Activated CD4-positive, alpha-beta T cell treated with anti-CD3 and anti-CD28 coated beads, Interleukin-2, amount 50 U/mL, for 4 hours (primary cell): Measurements from ENCODE around the gene SYNRG.
"Not testable (repeated sequence)": the region's sequence is repeated elsewhere in the genome, so short reads cannot be mapped to it uniquely, and the experiment has no call there.

Source experiments
- DNase-seq, 2 experiments: peaks; one replicate each; pipeline ENCODE4 v3.0.0-alpha.2; 2020

Gene SYNRG, protein sequence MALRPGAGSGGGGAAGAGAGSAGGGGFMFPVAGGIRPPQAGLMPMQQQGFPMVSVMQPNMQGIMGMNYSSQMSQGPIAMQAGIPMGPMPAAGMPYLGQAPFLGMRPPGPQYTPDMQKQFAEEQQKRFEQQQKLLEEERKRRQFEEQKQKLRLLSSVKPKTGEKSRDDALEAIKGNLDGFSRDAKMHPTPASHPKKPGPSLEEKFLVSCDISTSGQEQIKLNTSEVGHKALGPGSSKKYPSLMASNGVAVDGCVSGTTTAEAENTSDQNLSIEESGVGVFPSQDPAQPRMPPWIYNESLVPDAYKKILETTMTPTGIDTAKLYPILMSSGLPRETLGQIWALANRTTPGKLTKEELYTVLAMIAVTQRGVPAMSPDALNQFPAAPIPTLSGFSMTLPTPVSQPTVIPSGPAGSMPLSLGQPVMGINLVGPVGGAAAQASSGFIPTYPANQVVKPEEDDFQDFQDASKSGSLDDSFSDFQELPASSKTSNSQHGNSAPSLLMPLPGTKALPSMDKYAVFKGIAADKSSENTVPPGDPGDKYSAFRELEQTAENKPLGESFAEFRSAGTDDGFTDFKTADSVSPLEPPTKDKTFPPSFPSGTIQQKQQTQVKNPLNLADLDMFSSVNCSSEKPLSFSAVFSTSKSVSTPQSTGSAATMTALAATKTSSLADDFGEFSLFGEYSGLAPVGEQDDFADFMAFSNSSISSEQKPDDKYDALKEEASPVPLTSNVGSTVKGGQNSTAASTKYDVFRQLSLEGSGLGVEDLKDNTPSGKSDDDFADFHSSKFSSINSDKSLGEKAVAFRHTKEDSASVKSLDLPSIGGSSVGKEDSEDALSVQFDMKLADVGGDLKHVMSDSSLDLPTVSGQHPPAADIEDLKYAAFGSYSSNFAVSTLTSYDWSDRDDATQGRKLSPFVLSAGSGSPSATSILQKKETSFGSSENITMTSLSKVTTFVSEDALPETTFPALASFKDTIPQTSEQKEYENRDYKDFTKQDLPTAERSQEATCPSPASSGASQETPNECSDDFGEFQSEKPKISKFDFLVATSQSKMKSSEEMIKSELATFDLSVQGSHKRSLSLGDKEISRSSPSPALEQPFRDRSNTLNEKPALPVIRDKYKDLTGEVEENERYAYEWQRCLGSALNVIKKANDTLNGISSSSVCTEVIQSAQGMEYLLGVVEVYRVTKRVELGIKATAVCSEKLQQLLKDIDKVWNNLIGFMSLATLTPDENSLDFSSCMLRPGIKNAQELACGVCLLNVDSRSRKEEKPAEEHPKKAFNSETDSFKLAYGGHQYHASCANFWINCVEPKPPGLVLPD (N-terminal part only)

DNA sequence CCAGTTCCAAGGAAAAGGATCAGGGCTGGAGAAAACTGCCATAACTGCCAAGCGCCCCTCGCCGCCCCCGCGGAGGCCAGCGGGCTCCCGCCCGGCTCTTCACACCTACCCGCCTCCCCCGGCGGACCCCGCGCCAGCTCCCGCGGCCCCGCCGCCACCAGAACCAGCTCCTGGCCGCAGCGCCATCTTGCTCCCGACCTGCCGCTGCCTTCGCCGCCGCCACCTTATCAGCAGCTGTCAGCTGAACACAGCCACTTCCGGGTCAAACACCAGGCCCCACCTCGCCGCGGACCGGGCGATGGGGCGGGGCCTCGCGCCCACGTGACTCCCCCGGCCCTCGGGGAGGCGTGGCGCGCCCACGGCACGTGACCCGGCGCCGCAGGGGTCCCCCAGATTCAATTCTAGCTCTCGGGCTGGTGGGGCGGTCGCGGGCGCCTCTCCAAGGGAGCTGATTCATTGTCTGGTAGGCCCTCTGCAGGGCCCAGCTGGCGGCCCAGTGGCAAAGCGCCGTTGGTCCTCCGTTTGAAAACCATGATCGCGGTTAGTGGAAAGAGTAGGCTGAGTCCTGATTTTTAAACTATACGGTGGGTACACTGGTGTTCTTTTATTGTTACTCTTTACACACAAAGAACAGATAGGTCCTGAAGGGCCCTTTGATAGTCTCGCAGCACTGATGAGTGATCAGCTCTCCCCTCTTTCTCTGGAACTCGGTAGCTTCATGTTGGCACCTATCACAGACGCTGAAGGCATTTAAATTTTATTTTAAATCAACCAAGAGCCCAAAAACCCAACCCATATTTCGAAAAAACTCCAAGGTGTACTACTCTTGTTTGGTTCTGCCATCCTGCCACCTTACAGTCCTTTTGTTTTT, at the start of gene SYNRG:
Gene SYNRG, minus strand, starts transcription at position 249 of the 871 bp plus-strand sequence. Its CDS starts 63 bp downstream, at position 186.
- peak; percentile 86 to 90 for DNase-seq

DNA sequence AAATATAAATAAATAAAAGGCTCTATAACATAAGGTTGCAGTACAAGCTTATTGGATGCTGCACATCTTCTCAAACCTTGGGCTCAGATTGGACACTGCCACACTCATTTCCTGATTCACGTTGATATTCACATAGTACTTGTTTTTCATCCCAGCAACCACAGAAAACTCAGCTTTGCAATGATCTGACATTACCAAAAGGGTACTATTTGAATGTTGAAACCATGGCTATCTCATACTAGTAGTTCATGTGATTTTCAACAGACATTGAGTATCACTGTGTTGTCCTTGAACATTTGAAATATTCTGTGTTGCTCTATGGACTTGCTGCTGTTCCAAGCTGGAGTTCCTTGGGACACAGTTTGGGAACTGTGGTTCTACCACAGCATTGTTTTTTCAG, 48.0 kb upstream of the SYNRG start:
- DNase-seq: no peak

DNA sequence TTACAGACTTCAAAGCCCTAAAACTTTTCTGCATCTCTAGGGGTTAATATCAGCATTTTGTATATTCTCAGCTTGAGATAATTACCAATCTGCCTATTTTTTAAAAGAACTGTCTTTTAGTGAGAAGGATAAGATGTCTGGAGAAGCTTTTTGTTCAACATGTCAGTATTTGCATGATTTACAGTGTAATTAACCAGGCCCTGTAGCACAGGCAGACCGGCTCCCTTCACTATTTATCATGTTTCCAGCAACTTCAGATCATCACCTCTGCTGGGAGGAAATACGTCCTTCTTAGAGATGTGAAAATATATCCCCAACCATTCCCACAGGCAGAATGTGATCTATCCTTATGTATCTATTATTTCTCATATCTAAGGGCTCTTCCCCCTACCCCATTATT, 42.6 kb upstream of the SYNRG start:
- no peak for DNase-seq

DNA sequence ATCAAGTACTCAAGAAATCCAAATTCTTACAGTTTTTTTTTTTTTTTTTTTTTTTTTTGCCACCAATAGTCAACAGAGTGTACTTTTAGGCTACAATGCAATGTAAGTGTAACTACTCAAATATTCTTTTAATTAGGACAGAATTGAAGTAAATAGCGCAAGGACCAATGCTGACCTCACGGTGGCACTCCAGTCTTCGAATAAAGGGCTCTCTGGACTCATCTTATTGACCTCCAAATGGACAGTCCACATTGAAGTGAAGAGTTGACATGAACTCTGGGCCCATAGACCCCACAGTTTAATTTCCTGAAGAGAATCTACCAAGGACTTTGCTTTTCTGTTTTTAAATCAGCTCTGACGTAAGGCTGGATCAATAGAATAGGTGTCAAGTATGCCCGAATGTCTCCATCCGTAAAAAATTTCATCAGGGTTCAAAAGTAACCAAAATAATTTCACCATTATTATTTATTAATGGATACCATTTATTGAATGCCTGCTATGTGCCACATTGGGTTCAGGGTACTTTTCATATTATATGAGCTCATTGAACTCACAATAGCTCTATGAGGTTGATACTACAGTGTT, 41.3 kb upstream of the SYNRG start:
- DNase-seq: no peak

DNA sequence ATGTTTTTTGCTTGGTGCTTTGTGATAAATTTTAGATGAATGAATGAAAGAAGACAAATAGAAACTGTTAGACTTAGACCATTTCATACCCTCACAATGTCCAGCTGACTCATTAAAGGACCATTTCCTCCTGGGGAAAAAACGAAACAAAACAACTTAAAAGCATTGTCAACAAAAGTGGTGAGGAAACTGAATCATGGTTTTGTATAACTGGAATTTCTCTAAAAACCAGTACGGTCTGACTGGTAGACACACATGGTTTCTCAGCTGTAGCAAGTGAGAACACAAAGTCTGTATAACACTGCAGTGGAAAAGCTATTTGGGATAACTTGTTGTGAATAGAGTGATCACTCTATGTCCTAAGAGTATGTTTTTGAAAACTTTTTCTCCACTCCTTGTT, 39.3 kb upstream of the SYNRG start:
- DNase-seq: no peak

DNA sequence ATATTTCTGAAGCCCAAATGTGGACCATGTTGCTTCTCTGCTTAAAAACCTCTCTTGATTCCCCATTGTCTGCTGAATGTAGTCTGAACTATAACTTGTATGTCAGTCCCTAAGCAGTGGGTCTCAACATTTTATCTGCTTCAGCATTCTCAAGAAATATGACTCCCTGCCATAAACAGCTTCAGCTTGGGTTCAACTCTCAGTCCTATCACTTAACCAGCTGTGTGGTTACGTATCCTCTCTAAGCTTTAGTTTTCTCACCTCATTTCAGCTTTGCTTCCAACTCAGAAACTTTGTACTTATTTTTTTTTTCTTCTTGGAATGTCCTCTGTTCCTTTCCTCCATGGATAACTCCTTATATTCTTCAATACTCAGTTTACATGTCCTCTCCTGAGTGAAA, 38.6 kb upstream of the SYNRG start:
- no peak for DNase-seq

DNA sequence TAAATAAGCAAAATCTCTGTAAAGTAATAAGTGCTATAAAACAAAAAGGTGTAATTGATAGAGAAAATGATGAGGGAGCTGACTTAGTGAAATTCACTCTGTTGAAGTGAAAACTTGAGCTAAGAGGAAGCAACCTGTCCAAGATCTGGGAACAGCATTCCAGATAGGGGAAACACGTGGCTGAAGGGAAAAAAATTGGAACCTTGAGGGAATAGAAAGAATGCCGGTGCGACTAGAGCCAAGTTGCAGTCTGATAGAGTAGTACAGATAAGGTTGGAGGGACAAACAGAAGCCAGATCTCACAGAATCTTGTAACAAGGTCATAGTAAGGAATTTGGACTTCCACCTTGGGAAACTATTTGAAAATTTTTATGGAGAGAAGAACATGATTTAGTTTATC, 34.7 kb upstream of the SYNRG start:
- no peak for DNase-seq

DNA sequence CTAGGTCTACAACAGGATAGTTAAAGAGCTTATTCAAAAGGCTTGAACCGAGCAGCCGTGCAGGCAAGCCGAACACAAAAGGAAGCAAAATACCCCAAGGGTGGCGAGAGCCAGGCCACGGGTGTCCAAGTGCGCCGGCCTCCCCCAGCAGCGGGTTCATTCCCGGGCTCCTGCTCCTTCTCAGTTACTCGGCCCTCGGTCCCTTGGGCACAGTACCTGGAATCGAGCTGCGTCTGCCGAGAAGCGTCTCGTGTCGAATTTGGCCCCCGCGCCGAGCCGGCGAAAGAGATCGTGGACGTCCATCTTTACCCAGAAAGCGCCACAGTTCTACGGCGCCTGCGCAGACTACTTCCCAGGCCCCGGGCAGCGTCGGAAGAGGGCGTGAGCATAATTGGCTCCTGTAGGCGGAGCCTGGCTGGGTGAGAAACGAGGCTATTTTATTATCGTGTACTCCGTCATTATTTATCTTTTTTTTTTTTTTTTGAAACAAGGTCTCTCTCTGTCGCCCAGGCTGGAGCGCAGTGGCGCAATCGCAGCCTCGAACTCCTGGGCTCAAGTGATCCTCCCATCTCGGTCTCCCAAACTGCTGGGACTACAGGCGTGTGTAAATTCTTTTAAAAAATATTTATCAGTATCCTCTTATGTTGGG, 34.0 kb upstream of the SYNRG start, which contains the start of gene DDX52:
Gene DDX52, minus strand, starts transcription at position 329 of the 649 bp plus-strand sequence. Its CDS starts 26 bp downstream, at position 303.
- DNase-seq: peak; percentile 83 to 87

DNA sequence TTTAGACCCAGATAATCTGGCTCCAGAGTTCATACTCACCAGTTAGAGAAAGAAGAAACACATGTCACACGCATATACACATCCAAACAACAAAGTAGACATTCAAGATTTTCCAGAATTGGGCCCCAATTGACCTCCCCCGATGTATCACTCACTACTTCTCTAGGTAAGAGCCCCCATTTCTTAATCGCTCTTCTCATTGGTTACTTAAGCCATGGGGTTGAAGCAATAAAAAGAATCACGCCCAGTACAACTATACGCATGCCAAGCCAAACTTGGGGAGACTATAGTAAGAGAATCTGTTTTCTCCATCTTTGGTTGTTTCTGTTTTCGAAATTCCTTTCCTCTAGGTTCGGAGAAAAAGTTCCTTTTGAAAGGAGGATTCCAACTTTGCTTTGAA, 33.5 kb upstream of the SYNRG start:
- DNase-seq: no peak

DNA sequence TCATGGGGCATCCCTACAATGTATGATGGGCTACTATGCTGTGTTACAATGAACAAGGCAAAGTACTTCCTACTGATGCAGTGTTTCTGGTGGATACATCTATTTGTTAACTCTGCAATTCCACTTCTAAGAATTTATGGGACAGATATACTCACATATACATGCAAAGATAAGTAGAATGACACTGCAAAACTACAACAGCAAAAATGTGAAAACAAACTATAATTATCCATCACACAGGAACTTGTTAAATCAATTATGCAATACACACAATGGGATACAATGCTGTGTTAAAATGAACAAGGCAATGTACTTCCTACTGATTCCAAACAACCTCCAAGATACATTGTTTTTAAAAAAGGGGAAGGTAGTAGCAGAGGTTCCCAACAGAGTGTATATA, 30.8 kb upstream of the SYNRG start:
- DNase-seq: no peak

DNA sequence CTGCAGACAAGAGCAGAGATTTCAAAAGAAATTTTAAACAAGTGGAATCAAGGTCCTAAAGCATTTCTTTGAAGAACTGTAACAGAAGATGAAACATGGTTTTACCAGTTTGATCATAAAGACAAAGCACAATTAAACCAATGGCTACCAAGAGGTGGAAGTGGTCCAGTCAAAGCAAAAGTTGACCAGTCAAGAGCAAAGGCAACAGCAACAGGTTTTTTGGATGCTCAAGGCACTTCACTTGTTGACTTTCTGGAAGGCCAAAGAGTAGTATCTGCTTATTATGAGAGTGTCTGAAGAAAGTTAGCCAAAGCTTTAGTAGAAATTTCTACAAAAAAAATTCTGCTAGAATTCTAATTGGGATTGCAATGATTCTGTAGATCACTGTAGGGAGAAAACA, 28.7 kb upstream of the SYNRG start:
- no peak for DNase-seq

DNA sequence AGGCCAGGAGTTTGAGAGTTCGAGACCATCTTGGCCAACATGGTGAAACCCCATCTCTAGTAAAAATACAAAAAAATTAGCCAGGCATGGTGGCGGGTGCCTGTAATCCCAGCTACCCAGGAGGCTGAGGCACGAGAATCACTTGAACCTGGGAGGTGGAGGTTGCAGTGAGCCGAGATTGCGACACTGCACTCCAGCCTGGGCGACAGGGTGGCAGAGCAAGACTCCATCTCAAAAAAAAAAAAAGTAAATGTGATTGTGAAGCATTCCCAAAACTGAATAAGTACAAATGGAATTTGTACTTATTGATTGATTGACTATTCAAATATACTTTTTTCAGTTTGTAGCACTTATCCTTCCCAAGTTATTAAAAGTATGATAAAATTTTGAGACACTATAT, 7.2 kb upstream of the SYNRG start:
- DNase-seq: not testable (repeated sequence)

DNA sequence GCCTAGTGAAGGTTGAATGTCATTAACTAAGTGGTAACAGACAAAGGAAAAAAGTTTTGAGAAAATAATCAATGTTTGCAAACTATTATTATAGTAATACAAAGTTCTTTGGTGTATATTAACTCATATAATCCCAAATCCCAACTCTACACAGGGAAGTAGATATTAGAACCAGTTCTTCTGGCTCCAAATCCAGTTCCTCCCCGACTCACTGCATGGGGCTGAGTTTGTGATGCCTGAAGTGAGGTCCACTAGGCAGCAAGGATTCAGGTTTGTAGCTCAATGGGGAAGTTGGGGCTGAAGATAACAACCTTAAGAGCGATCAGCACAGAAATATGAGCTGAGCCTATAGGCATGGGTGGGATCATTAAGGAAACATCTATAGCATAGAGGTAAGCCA, 5.6 kb upstream of the SYNRG start:
- DNase-seq: no peak

DNA sequence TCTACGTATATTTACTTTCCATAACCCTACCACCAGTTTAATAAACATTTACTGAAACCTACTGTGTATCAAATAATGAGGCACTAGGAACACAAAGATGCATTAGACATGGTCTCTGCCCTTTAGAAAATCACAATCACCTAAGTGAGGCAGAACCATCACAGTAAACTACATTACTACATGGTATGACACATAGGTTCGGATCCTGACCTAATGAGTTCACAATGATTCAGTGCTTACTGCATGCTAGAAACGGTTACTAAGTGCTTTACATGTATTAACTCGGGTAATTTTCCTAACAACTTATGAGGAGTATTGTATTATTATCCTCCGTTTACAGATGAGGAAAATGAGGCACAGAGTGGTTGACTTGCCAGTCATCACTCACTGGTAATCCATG, 5.2 kb upstream of the SYNRG start:
- no peak for DNase-seq

DNA sequence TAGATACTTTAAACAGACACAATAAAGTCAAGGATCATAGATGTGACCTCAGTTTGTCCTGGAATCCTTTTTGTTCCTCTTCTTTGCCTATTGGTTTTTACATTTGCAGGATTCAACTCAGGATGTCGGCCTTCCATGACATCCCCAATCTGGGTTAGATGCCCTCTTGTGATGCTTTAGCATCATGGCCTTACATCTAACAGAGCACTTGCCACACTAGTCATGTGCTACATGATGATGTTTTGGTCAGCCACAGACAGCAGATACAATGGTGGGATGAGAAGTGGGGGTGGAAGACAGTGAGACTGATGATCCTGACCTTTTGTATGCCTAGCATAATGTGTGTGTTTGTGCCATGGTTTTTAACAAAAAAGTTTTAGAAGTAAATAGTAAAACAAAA, 1.8 kb upstream of the SYNRG start:
- no peak for DNase-seq

DNA sequence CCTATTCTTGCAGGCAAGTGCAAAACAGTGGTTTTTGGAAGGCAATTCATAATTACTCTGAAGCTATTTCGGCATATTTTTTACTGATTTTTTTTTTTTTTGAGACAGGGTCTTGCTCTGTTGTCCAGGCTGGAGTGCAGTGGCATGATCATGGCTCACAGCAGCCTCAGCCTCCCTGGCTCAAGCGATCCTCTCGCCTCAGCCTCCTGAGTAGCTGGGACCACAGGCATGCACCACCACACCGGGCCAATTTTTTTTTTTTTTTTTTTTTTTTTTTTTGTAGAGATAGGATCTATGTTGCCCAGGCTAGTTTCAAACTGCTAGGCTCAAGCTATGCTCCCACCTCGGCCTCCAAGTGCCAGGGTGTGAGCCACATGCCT, 813 bp upstream of the SYNRG start:
- not testable (repeated sequence) for DNase-seq

DNA sequence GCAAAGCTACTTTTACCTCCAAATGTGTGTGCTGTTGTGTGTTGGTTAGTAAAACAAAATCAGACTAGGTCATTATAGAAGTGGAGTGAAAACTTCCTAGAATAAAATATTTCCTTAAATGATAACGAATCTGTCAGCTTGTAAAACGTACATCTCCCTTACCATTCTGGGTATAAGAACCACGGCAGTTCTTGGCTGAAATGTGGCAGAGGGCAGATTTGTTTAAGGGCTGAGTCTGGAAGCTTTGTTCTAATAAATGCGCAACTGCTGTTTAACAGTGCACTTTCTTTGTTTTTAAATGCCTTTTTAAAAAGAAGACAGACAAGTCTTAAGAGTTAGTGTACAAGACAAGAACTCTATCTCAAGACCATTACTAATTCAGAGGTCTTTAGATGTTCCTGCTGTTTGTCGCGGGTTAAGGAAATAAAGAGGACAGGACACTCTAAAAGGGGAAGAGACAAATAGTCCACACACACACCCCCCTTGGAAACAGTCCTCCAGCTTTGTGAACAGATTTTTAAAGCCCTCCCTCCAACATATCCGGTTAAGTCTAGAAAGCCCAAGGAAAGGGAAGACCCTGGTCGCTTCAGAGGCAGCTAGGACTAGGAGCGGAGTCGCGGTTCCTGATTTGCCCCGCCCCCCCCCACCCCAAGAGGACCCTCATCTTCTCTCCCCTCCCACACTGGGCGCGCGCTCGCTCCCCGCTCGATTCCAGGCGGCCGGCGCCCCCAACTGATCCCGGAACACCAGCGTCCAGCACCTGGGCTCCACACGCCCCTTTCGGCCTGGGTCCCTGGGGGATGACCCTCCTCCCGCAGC, 658 bp downstream of the SYNRG start:
- no peak for DNase-seq

DNA sequence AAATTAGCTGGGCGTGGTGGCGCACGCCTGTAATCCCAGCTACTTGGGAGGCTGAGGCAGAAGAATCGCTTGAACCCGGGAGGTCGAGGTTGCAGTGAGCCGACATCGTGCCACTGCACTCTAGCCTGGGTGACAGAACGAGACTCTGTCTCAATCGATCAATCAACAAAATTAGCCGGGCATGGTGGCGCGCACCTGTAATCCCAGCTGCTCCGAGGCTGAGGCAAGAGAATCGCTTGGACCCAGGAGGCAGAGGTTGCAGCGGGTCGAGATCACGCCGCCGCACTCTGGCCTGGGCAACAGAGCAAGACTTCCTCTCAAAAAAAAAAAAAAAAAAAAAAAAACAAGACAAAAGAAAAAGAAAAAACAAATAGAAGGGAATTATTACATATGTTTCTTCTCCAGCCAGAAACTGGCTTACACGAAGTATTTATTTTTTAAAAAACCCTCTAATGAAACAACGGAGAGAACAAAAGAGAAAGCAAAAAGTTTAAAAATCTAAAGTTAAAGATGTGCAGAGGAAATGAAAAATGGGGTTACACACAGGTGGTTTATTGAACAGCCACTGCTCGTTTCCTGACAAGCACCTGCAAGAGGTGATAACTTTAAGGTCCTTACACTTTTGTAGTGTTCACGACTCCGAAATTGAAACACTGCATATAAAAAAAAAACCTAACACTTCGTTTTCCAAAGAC, 1.4 kb downstream of the SYNRG start:
- DNase-seq: no peak

DNA sequence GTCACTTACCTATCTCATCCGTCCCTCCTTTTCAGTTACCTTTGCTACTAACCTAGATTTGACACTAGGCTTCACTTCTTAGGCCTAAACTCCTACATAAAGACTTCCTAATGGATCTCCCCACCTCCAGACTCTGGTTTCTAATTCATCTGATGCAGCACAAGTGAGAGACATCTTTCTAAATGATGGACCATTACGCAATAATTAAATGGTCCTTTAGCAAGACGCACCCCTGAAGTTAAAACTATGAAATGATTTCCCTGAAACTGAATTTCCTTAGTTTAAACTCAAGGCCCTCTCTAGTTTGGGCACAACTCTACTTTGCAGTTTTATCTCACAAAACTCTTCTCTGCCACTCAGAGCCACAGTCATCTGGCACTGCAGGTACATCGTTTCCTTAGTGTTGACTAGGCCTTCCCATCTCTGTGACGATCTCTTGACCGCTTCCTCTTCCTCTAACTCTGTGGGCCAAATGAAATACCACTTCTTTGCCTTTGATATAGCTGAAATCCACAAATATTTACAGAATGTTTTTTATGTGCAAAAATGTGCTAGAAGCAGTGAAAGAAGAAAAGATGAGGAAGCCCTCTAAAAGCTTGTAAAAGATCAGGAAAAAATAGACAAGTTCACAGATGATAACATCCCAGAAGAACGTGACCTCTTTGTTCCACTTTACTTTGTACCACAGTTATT, 3.3 kb downstream of the SYNRG start:
- peak in 1 of 2 experiments; percentile 9 for DNase-seq
